GM23338 (cell line): ENCODE results near the gene WDCP. TPM values are rescaled to one million over a fixed set of nuclear protein-coding genes. Genes with fewer than 3 reads are reported as not detected.

Experiments
- ATAC-seq: fragments of 200-7000 bp; cut with Tn5 transposase; 3 replicates; pipeline ENCODE4 v1.9.1; 2020
- DNase-seq: peaks from one replicate; pipeline ENCODE4 v3.0.0-alpha.2; 2015; ENCODE audit warnings: low spot score
- H2AFZ ChIP-seq: fragments of 200-600 bp; sonication (generic); 2 replicates; pipeline ENCODE4 v1.8.0; 2016; ENCODE audit warnings: antibody characterized with exemption, mild to moderate bottlenecking, moderate library complexity
- H3F3A ChIP-seq: fragments of 200-600 bp; sonication (generic); replicated peaks from 2 replicates; pipeline ENCODE4 v1.8.0; 2017; ENCODE audit warnings: antibody characterized with exemption, mixed run types, low read depth
- H3K27ac ChIP-seq: fragments of 200-600 bp; sonication (generic); 2 replicates; pipeline ENCODE4 v1.6.1; 2016; ENCODE audit warnings: low read depth
- H3K27me3 ChIP-seq: fragments of 200-600 bp; sonication (generic); 2 replicates; pipeline ENCODE4 v1.8.0; 2016; ENCODE audit warnings: mild to moderate bottlenecking, mixed run types, moderate library complexity; ENCODE audit not compliant: insufficient read depth
- H3K36me3 ChIP-seq: fragments of 200-600 bp; sonication (generic); 2 replicates; pipeline ENCODE4 v1.8.0; 2016; ENCODE audit warnings: mild to moderate bottlenecking; ENCODE audit not compliant: insufficient read depth
- H3K4me1 ChIP-seq: fragments of 200-600 bp; sonication (generic); 2 replicates; pipeline ENCODE4 v1.8.0; 2016; ENCODE audit warnings: mild to moderate bottlenecking, moderate library complexity; ENCODE audit not compliant: insufficient read depth
- H3K4me2 ChIP-seq: fragments of 200-600 bp; sonication (generic); 2 replicates; pipeline ENCODE4 v1.7.1; 2017; ENCODE audit warnings: mixed run types
- H3K4me3 ChIP-seq: fragments of 200-600 bp; sonication (generic); 2 replicates; pipeline ENCODE4 v1.6.1; 2016; ENCODE audit warnings: mixed run types
- H3K79me2 ChIP-seq: fragments of 200-600 bp; sonication (generic); replicated peaks from 2 replicates; pipeline ENCODE4 v1.8.0; 2017; ENCODE audit warnings: mild to moderate bottlenecking; ENCODE audit not compliant: insufficient read depth
- H3K9me2 ChIP-seq: fragments of 200-600 bp; sonication (generic); 2 replicates; pipeline ENCODE4 v1.8.0; 2017; ENCODE audit not compliant: insufficient read depth
- H4K20me1 ChIP-seq: fragments of 200-600 bp; sonication (generic); replicated peaks from 2 replicates; pipeline ENCODE4 v1.8.0; 2017; ENCODE audit warnings: mild to moderate bottlenecking; ENCODE audit not compliant: insufficient read depth
- H3K27ac Mint-ChIP-seq: 2 replicates; pipeline ENCODE4 v1.8.0; 2020; ENCODE audit warnings: inconsistent platforms, mild to moderate bottlenecking, moderate library complexity, mixed read lengths
- H3K27me3 Mint-ChIP-seq: 3 replicates; pipeline ENCODE4 v1.8.0; 2022; ENCODE audit warnings: low read depth, mild to moderate bottlenecking, moderate library complexity, mixed read lengths, inconsistent platforms; ENCODE audit not compliant: insufficient read depth, poor library complexity
- H3K36me3 Mint-ChIP-seq: 3 replicates; pipeline ENCODE4 v1.8.0; 2021; ENCODE audit warnings: low read depth, mild to moderate bottlenecking, inconsistent platforms, moderate library complexity, mixed read lengths
- H3K4me1 Mint-ChIP-seq: 3 replicates; pipeline ENCODE4 v1.8.0; 2020; ENCODE audit warnings: mild to moderate bottlenecking, inconsistent platforms, mixed read lengths
- H3K4me3 Mint-ChIP-seq: 3 replicates; pipeline ENCODE4 v1.8.0; 2021; ENCODE audit warnings: moderate library complexity, mild to moderate bottlenecking, inconsistent platforms, mixed read lengths
- H3K9me3 Mint-ChIP-seq: 3 replicates; pipeline ENCODE4 v1.8.0; 2020; ENCODE audit warnings: moderate library complexity, mild to moderate bottlenecking, inconsistent platforms, mixed read lengths
- CREB1 ChIP-seq: fragments of 250-450 bp; sonication (Bioruptor Pico); IDR thresholded peaks from 2 replicates; pipeline ENCODE4 v1.5.0; 2020; ENCODE audit warnings: low read depth, mild to moderate bottlenecking, moderate library complexity
- CTCF ChIP-seq, 2 experiments: fragments of 200-600 bp in 1 of 2; sonication (generic) in 1 of 2; conservative IDR thresholded peaks; 2 replicates each; pipeline versions ENCODE4 v1.5.1 to v1.6.1; 2016 to 2017; ENCODE audit warnings: antibody characterized with exemption in 2 of 2, low read depth in 2 of 2, mild to moderate bottlenecking in 2 of 2, moderate library complexity in 1 of 2
- ETS1 ChIP-seq: IDR thresholded peaks from 2 replicates; pipeline ENCODE4 v1.6.1; 2016; ENCODE audit warnings: antibody characterized with exemption
- EZH2phosphoT487 ChIP-seq: fragments of 200-600 bp; sonication (generic); IDR thresholded peaks from one replicate; pipeline ENCODE4 v1.8.1; 2018; ENCODE audit warnings: antibody characterized with exemption; ENCODE audit not compliant: unreplicated experiment
- STAT1 ChIP-seq: IDR thresholded peaks from one replicate; pipeline ENCODE4 v1.6.1; 2016; ENCODE audit warnings: antibody characterized with exemption; ENCODE audit not compliant: unreplicated experiment
- ZNF331 ChIP-seq: fragments of 250-450 bp; sonication (Bioruptor Pico); IDR thresholded peaks from 2 replicates; pipeline ENCODE4 v1.5.0; 2020; ENCODE audit warnings: low read depth, mild to moderate bottlenecking, moderate library complexity
- ZNF462 ChIP-seq: fragments of 250-450 bp; sonication (Bioruptor Pico); IDR thresholded peaks from 2 replicates; pipeline ENCODE4 v1.5.0; 2020; ENCODE audit warnings: mild to moderate bottlenecking, moderate library complexity
- polyA plus RNA-seq: library from polyadenylated mRNA; unstranded; fragments of >200 nt; fragmentation: Nextera tagmentation; extraction: Ambion mirVana; gene quantifications from 2 replicates; pipeline ENCODE4 v1.2.1, GENCODE V29; 2016
- total RNA-seq: library from RNA; depleted of rRNA; stranded (reverse); fragments of >200 nt; shearing (Covaris generic); gene quantifications from 2 replicates; pipeline ENCODE4 v1.2.3, GENCODE V29; 2014

The WDCP gene
- total and polyA plus RNA-seq, 2 experiments from 2014 or later: 10.5 to 28.6 TPM

GRCh38 chr2:24009367-24009679 is 37.9 kb downstream of the WDCP start (continued):
- no peak for TF ChIP-seq ZNF462

GRCh38 chr2:24008672-24009366 is 38.4 kb downstream of the WDCP start:
- DNase-seq (no peak), ATAC-seq (no peak)
- Mint-ChIP-seq H3K4me3 (peak overlapping the region; percentile 63), H3K9me3 (no peaks in the 10 kb centered on the region), H3K27me3 (peaks cover 15% of the 10 kb centered on the region), H3K4me1 (peaks cover 14% of the 10 kb centered on the region; the same call in 2 of the 3 replicates), H3K27ac (no peak overlapping the region), H3K36me3 (no peaks in the 10 kb centered on the region)
- no peaks in the 10 kb centered on the region for H3K9me2 ChIP-seq
- peak overlapping the region; percentile 95; the same call in 1 of the 2 replicates for H2AFZ ChIP-seq
- no peaks in the 10 kb centered on the region for H4K20me1 ChIP-seq
- H3K4me2 ChIP-seq: peak overlapping the region; percentile 87; the same call in 1 of the 2 replicates
- peaks cover 14% of the 10 kb centered on the region for H3K27me3 ChIP-seq
- no peaks in the 10 kb centered on the region for H3K36me3 ChIP-seq
- H3F3A ChIP-seq: peaks cover 11% of the 10 kb centered on the region; the same call in 1 of the 2 replicates
- no peaks in the 10 kb centered on the region for H3K79me2 ChIP-seq
- H3K27ac ChIP-seq: no peak overlapping the region
- peaks cover 18% of the 10 kb centered on the region for H3K4me1 ChIP-seq
- TF ChIP-seq CREB1 (CRISPR knock-in tag) (no peak), ETS1 (no peak), STAT1 (no peak), ZNF331 (CRISPR knock-in tag) (no peak), EZH2phosphoT487 (no peak), CTCF (conservative IDR thresholded peaks at IDR 0.05; ENCODE audit: low read depth in 2 of 2) (no peak)
- H3K4me3 ChIP-seq: no peak overlapping the region
